HEK293 (cell line): ENCODE data around the gene DBNL.

ENCODE experiments used
- CTCF ChIA-PET: fragments of 350-600 bp; formaldehyde crosslinking; extraction: SDS; loops from one replicate; lab custom pipeline; 2021; ENCODE audit warnings: antibody characterized with exemption; lab: Yijun Ruan, JAX
- POLR2A ChIA-PET: fragments of 300-600 bp; formaldehyde crosslinking; extraction: SDS; loops from one replicate; lab custom pipeline; 2020; ENCODE audit warnings: antibody characterized with exemption, inconsistent platforms; lab: Yijun Ruan, JAX
- H3K27ac ChIP-seq: fragments of 200-500 bp; sonication (Bioruptor generic); 2 replicates; pipeline ENCODE4 v1.5.1; 2014; ENCODE audit warnings: low read depth, low read length, control low read depth, inconsistent platforms; ENCODE audit errors: extremely low read depth
- H3K36me3 ChIP-seq, 2 experiments: fragments of 200-500 bp in 1 of 2; sonication (Bioruptor generic) in 1 of 2; 1 replicate in 1 of 2; 2 replicates in 1 of 2; pipeline ENCODE4 v1.5.1; 2014 to 2017; ENCODE audit warnings: inconsistent platforms in 2 of 2, low read length in 2 of 2; ENCODE audit not compliant: control insufficient read depth in 2 of 2, insufficient read depth in 1 of 2
- H3K4me1 ChIP-seq: fragments of 200-500 bp; sonication (Bioruptor generic); 2 replicates; pipeline ENCODE4 v1.5.1; 2014; ENCODE audit warnings: mild to moderate bottlenecking, low read length, inconsistent platforms; ENCODE audit not compliant: control insufficient read depth, insufficient read depth
- H3K4me3 ChIP-seq: 2 replicates; pipeline ENCODE4 v1.5.1; 2011; ENCODE audit warnings: low read depth, mild to moderate bottlenecking, control low read depth, low read length, moderate library complexity
- H3K9me3 ChIP-seq: fragments of 200-500 bp; sonication (Bioruptor generic); 2 replicates; pipeline ENCODE4 v1.5.1; 2014; ENCODE audit warnings: low read depth, low read length, inconsistent platforms; ENCODE audit not compliant: control insufficient read depth, insufficient read depth
- BCL11A ChIP-seq: fragments of 450-650 bp; formaldehyde crosslinking; IDR thresholded peaks from 2 replicates; pipeline ENCODE4 v1.5.1; 2016; ENCODE audit warnings: low read depth, missing biosample characterization, missing genetic modification characterization
- EGR2 ChIP-seq: fragments of 450-650 bp; formaldehyde crosslinking; IDR thresholded peaks from 2 replicates; pipeline ENCODE4 v1.5.1; 2016; ENCODE audit warnings: low read depth, missing biosample characterization, missing genetic modification characterization
- SCRT1 ChIP-seq: fragments of 450-650 bp; formaldehyde crosslinking; IDR thresholded peaks from 2 replicates; pipeline ENCODE4 v1.5.1; 2016; ENCODE audit warnings: missing biosample characterization, missing genetic modification characterization, borderline replicate concordance
- SP7 ChIP-seq: fragments of 450-650 bp; formaldehyde crosslinking; IDR thresholded peaks from 2 replicates; pipeline ENCODE4 v1.5.1; 2016; ENCODE audit warnings: missing biosample characterization, missing genetic modification characterization
- TCF7L2 ChIP-seq: IDR thresholded peaks from 2 replicates; pipeline ENCODE4 v1.6.1; 2011; ENCODE audit warnings: low read depth, mild to moderate bottlenecking, inconsistent platforms, low read length, moderate library complexity, borderline replicate concordance
- TRIM28 ChIP-seq: IDR thresholded peaks from 2 replicates; pipeline ENCODE4 v1.6.1; 2011; ENCODE audit warnings: low read length, control low read depth, borderline replicate concordance
- YY1 ChIP-seq: fragments of 450-650 bp; formaldehyde crosslinking; IDR thresholded peaks from 2 replicates; pipeline ENCODE4 v1.5.1; 2018; ENCODE audit warnings: missing biosample characterization, missing genetic modification characterization
- ZBTB1 ChIP-seq: fragments of 450-650 bp; formaldehyde crosslinking; IDR thresholded peaks from 2 replicates; pipeline ENCODE4 v1.5.1; 2016; ENCODE audit warnings: missing biosample characterization, missing genetic modification characterization
- ZEB2 ChIP-seq: fragments of 450-650 bp; formaldehyde crosslinking; IDR thresholded peaks from 2 replicates; pipeline ENCODE4 v1.5.1; 2016; ENCODE audit warnings: missing biosample characterization, missing genetic modification characterization
- ZFHX2 ChIP-seq: fragments of 450-650 bp; formaldehyde crosslinking; conservative IDR thresholded peaks from 2 replicates; pipeline ENCODE4 v1.5.1; 2016; ENCODE audit warnings: missing biosample characterization, missing genetic modification characterization
- ZNF169 ChIP-seq: fragments of 450-650 bp; formaldehyde crosslinking; IDR thresholded peaks from 2 replicates; pipeline ENCODE4 v1.5.1; 2016; ENCODE audit warnings: missing biosample characterization, missing genetic modification characterization
- ZNF2 ChIP-seq: fragments of 450-650 bp; formaldehyde crosslinking; IDR thresholded peaks from 2 replicates; pipeline ENCODE4 v1.5.1; 2016; ENCODE audit warnings: missing biosample characterization, missing genetic modification characterization
- ZNF335 ChIP-seq: fragments of 450-650 bp; formaldehyde crosslinking; conservative IDR thresholded peaks from 2 replicates; pipeline ENCODE4 v1.5.1; 2016; ENCODE audit warnings: missing biosample characterization, missing genetic modification characterization
- ZNF530 ChIP-seq: fragments of 450-650 bp; formaldehyde crosslinking; IDR thresholded peaks from 2 replicates; pipeline ENCODE4 v1.5.1; 2016; ENCODE audit warnings: low read depth, missing biosample characterization, missing genetic modification characterization
- ZNF555 ChIP-seq: fragments of 450-650 bp; formaldehyde crosslinking; conservative IDR thresholded peaks from 2 replicates; pipeline ENCODE4 v1.5.1; 2017; ENCODE audit warnings: missing biosample characterization, mild to moderate bottlenecking, missing genetic modification characterization, inconsistent platforms
- ZNF560 ChIP-seq: fragments of 450-650 bp; formaldehyde crosslinking; IDR thresholded peaks from 2 replicates; pipeline ENCODE4 v1.5.1; 2017; ENCODE audit warnings: missing biosample characterization, missing genetic modification characterization, borderline replicate concordance
- ZNF596 ChIP-seq: fragments of 450-650 bp; IDR thresholded peaks from 2 replicates; pipeline ENCODE4 v1.5.0; 2018; ENCODE audit warnings: missing biosample characterization, mild to moderate bottlenecking, missing genetic modification characterization, moderate library complexity
- ZNF658 ChIP-seq: fragments of 450-650 bp; formaldehyde crosslinking; IDR thresholded peaks from 2 replicates; pipeline ENCODE4; 2016; ENCODE audit warnings: missing biosample characterization, missing genetic modification characterization
- ZNF670 ChIP-seq: fragments of 450-650 bp; formaldehyde crosslinking; IDR thresholded peaks from 2 replicates; pipeline ENCODE4 v1.5.1; 2016; ENCODE audit warnings: missing biosample characterization, missing genetic modification characterization, low read depth
- ZNF777 ChIP-seq: fragments of 450-650 bp; formaldehyde crosslinking; IDR thresholded peaks from 2 replicates; pipeline ENCODE4 v1.5.1; 2017; ENCODE audit warnings: missing biosample characterization, missing genetic modification characterization, borderline replicate concordance
- ZNF843 ChIP-seq: fragments of 450-650 bp; formaldehyde crosslinking; IDR thresholded peaks from 2 replicates; pipeline ENCODE4 v1.5.1; 2016; ENCODE audit warnings: missing biosample characterization, missing genetic modification characterization
- TF ChIP-seq, protein P1 (sequence below): fragments of 450-650 bp; formaldehyde crosslinking; IDR thresholded peaks from 2 replicates; pipeline ENCODE4 v1.5.1; 2016; ENCODE audit warnings: missing biosample characterization, missing genetic modification characterization
- TF ChIP-seq, protein P2 (sequence below): fragments of 450-650 bp; formaldehyde crosslinking; IDR thresholded peaks from 2 replicates; pipeline ENCODE4 v1.5.1; 2016; ENCODE audit warnings: missing biosample characterization, missing genetic modification characterization, low read depth
- TF ChIP-seq, protein P3 (sequence below): fragments of 450-650 bp; formaldehyde crosslinking; IDR thresholded peaks from 2 replicates; pipeline ENCODE4 v1.5.1; 2016; ENCODE audit warnings: missing biosample characterization, missing genetic modification characterization
- TF ChIP-seq, protein P4 (sequence below): fragments of 450-650 bp; formaldehyde crosslinking; IDR thresholded peaks from 2 replicates; pipeline ENCODE4 v1.5.1; 2016; ENCODE audit warnings: missing biosample characterization, missing genetic modification characterization

Gene DBNL

DNA sequence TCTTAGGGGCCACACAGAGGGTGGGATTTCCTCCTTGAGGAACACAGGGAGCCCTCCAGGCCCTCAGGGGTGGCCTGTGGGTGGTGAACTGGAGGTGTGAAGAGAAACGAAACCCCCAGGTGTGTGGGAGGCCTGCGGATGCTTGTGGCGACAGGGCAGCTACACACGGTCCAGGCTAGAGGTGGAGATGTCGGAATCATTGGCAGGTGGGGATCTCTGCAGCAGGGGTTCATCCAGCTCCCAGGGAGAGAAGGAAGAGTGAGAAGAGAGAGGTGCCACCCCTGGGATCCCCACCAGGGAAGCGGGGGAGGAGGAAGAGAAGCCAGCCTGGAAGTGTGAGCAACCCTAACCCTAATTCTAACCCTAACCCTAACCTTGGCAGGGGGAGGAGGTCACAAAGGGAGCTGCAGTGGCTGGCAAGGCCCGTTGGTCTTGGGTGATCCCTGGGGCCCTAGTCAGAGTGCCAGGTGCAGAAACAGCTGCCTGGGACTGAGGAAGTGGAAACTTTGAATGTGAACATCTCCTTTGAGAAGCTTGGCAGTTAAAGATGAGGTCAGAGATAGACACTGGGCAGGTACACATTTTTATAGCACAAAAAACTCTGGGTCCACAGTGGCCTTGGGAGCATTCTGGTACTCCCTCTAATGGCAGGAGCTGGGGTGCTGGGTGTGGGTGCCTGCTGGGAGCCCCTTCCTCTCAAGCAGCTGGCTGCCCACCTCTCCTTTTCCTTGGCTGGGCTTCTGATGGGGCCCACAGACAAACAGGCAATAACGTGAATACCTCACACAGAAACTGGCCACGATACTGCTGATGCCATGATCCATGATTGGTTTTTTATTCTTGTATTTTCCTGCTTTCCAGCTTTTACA lies 52.8 kb downstream of the DBNL start:
- Histone ChIP-seq H3K4me3 (no peak overlapping the region), H3K9me3 (no peaks in the 10 kb centered on the region), H3K4me1 (no peaks in the 10 kb centered on the region; the same call in 1 of the 2 replicates), H3K36me3 (no peaks in the 10 kb centered on the region), H3K27ac (no peak overlapping the region)
- CTCF ChIA-PET: interaction anchor here (0.6 to 0.7 kb wide), 3 partner anchors 19 to 126 kb away, joined by 3 to 4 read pairs (median 3); no protein-coding TSS in a partner anchor
- POLR2A ChIA-PET: no interaction called here
- TF ChIP-seq ZNF777 (tag by site-specific recombination) (no peak), ZFHX2 (tag by site-specific recombination) (peak; percentile 65), SP7 (tag by site-specific recombination) (no peak), ZNF555 (tag by site-specific recombination) (no peak), ZNF530 (tag by site-specific recombination) (no peak), TRIM28 (no peak), ZNF169 (no peak), ZNF843 (tag by site-specific recombination) (no peak), EGR2 (peak; percentile 81), BCL11A (no peak), YY1 (tag by site-specific recombination) (no peak)

DNA sequence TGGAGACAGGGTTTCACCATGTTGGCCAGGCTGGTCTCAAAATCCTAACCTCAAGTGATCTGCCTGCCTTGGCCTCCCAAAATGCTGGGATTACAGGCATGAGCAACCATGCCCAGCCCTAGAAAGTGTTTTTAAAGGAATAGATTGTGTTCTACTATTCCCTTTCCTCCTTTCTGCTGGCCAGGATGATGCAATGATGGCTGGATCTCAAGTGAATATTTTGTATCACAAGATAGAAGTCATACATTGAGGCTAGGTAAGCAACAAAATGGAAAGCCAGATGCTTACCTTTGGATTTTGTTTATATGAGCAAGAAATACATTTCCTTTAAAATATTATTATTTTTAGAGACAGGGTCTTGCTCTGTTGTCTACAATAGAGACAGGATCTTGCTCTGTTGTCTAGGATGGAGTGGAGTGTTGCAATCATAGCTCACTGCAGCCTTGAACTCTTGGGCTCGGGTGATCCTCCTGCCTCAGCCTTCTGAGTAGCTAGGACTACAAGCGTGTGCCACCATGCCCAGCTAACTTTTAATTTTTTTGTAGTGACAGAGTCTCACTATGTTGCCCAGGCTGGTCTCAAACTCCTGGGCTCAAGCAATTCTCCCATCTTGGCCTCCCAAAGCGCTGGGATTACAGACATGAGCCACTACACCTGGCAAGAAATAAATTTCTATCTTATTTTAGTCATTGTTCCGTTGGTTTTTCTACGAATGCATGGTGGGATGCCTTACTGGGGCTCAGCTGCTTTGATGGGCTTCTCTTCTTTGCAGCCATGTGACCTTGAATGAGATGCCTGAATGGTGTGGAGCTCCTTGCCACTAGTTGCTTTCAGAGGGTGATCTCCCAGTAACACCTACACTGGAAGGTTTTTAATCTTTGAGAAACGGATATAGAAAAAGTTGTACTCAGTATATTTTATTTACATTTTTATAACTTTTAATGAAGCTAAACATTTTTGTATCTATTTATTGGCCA lies 53.9 kb downstream of the DBNL start:
- H3K27ac ChIP-seq: no peak overlapping the region
- CTCF ChIA-PET: interaction anchor here (0.7 to 1.6 kb wide), 4 partner anchors 11 to 34 kb away, joined by 3 to 6 read pairs (median 3); no protein-coding TSS in a partner anchor
- POLR2A ChIA-PET: no interaction called here

DNA sequence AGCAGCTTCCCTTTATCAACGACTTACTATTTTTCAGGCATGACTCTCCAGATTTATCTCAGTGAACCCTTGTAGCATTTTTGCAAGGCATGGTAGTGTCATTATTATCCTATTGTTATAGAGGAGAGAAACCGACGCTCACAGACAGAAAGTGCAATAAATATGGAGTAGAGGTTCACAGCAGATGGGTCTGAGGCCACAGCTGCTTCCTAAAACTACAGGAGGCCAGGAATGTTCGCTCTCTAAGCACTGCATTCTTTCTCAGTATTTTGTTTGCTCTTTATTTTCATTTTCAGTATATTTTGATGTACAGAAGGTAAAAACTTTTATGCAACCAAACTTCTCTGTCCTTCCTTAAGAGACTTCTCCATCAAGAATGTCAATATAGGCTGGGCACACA lies 55.2 kb downstream of the DBNL start:
- CTCF ChIA-PET: interaction anchor here (1.5 to 1.6 kb wide), 2 partner anchors 10 to 27 kb away, joined by 3 to 6 read pairs; no protein-coding TSS in a partner anchor
- no peaks in the 10 kb centered on the region; the same call in 1 of the 2 replicates for H3K4me1 ChIP-seq
- POLR2A ChIA-PET: no interaction called here
- H3K36me3 ChIP-seq: no peaks in the 10 kb centered on the region
- H3K27ac ChIP-seq: no peak overlapping the region
- H3K4me3 ChIP-seq: no peak overlapping the region
- no peaks in the 10 kb centered on the region for H3K9me3 ChIP-seq
- TF ChIP-seq, protein P1, sequence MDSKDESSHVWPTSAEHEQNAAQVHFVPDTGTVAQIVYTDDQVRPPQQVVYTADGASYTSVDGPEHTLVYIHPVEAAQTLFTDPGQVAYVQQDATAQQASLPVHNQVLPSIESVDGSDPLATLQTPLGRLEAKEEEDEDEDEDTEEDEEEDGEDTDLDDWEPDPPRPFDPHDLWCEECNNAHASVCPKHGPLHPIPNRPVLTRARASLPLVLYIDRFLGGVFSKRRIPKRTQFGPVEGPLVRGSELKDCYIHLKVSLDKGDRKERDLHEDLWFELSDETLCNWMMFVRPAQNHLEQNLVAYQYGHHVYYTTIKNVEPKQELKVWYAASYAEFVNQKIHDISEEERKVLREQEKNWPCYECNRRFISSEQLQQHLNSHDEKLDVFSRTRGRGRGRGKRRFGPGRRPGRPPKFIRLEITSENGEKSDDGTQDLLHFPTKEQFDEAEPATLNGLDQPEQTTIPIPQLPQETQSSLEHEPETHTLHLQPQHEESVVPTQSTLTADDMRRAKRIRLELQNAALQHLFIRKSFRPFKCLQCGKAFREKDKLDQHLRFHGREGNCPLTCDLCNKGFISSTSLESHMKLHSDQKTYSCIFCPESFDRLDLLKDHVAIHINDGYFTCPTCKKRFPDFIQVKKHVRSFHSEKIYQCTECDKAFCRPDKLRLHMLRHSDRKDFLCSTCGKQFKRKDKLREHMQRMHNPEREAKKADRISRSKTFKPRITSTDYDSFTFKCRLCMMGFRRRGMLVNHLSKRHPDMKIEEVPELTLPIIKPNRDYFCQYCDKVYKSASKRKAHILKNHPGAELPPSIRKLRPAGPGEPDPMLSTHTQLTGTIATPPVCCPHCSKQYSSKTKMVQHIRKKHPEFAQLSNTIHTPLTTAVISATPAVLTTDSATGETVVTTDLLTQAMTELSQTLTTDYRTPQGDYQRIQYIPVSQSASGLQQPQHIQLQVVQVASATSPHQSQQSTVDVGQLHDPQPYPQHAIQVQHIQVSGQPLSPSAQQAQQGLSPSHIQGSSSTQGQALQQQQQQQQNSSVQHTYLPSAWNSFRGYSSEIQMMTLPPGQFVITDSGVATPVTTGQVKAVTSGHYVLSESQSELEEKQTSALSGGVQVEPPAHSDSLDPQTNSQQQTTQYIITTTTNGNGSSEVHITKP: no peak
- TF ChIP-seq, protein P2, sequence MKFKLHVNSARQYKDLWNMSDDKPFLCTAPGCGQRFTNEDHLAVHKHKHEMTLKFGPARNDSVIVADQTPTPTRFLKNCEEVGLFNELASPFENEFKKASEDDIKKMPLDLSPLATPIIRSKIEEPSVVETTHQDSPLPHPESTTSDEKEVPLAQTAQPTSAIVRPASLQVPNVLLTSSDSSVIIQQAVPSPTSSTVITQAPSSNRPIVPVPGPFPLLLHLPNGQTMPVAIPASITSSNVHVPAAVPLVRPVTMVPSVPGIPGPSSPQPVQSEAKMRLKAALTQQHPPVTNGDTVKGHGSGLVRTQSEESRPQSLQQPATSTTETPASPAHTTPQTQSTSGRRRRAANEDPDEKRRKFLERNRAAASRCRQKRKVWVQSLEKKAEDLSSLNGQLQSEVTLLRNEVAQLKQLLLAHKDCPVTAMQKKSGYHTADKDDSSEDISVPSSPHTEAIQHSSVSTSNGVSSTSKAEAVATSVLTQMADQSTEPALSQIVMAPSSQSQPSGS (tag by site-specific recombination): no peak
- TF ChIP-seq ZNF2 (tag by site-specific recombination): no peak
- TF ChIP-seq, protein P3, sequence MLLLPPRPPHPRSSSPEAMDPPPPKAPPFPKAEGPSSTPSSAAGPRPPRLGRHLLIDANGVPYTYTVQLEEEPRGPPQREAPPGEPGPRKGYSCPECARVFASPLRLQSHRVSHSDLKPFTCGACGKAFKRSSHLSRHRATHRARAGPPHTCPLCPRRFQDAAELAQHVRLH (tag by site-specific recombination): no peak
- TF ChIP-seq ZBTB1 (tag by site-specific recombination): no peak
- TF ChIP-seq, protein P4, sequence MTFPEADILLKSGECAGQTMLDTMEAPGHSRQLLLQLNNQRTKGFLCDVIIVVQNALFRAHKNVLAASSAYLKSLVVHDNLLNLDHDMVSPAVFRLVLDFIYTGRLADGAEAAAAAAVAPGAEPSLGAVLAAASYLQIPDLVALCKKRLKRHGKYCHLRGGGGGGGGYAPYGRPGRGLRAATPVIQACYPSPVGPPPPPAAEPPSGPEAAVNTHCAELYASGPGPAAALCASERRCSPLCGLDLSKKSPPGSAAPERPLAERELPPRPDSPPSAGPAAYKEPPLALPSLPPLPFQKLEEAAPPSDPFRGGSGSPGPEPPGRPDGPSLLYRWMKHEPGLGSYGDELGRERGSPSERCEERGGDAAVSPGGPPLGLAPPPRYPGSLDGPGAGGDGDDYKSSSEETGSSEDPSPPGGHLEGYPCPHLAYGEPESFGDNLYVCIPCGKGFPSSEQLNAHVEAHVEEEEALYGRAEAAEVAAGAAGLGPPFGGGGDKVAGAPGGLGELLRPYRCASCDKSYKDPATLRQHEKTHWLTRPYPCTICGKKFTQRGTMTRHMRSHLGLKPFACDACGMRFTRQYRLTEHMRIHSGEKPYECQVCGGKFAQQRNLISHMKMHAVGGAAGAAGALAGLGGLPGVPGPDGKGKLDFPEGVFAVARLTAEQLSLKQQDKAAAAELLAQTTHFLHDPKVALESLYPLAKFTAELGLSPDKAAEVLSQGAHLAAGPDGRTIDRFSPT (tag by site-specific recombination): no peak
- TF ChIP-seq SCRT1 (tag by site-specific recombination): no peak
- no peak for TF ChIP-seq ZEB2 (tag by site-specific recombination)
- TF ChIP-seq ZNF658 (tag by site-specific recombination): no peak
- no peak for TF ChIP-seq ZNF560 (tag by site-specific recombination)

More for the DNA sequence above, 53.9 kb downstream of the DBNL start:
- Histone ChIP-seq H3K4me1 (no peaks in the 10 kb centered on the region; the same call in 1 of the 2 replicates), H3K36me3 (no peaks in the 10 kb centered on the region), H3K9me3 (no peaks in the 10 kb centered on the region), H3K4me3 (no peak overlapping the region)
- TF ChIP-seq TCF7L2 (no peak), ZNF335 (tag by site-specific recombination) (peak; percentile 8), ZNF596 (tag by site-specific recombination) (no peak), ZNF670 (tag by site-specific recombination) (no peak)
- TF ChIP-seq, all 188 proteins: peak for 1
